Measurements from ENCODE around the gene ATG101.

DNA sequence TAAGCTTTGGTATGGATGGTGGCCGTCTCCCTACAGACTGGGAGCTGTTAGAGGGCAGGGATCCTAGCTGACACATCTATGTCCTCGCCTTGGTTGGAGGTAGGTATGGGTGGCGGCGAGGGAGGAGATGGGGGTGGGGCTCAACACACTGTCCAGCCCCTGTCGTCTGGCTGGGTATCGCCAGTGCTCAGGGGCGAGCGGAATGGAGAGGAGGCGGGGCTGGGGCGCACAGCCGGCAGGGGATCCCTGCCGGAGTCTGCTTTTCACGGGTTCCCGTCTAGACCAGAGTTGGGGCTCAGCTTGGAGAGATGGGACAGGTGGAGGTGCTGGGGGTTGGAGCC is 47.0 kb upstream of the ATG101 start:
- TF ChIP-seq POLR2A (IDR thresholded peaks at IDR 0.05) (no peak), EP300 (IDR thresholded peaks at IDR 0.05) (no peak), POLR2AphosphoS5 (IDR thresholded peaks at IDR 0.05) (no peak)
- TF ChIP-seq, protein P1, sequence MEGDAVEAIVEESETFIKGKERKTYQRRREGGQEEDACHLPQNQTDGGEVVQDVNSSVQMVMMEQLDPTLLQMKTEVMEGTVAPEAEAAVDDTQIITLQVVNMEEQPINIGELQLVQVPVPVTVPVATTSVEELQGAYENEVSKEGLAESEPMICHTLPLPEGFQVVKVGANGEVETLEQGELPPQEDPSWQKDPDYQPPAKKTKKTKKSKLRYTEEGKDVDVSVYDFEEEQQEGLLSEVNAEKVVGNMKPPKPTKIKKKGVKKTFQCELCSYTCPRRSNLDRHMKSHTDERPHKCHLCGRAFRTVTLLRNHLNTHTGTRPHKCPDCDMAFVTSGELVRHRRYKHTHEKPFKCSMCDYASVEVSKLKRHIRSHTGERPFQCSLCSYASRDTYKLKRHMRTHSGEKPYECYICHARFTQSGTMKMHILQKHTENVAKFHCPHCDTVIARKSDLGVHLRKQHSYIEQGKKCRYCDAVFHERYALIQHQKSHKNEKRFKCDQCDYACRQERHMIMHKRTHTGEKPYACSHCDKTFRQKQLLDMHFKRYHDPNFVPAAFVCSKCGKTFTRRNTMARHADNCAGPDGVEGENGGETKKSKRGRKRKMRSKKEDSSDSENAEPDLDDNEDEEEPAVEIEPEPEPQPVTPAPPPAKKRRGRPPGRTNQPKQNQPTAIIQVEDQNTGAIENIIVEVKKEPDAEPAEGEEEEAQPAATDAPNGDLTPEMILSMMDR (IDR thresholded peaks at IDR 0.05), result no peak

All from gastroesophageal sphincter (tissue), 3 donors.